ENCODE results near the gene USP30.

DNA sequence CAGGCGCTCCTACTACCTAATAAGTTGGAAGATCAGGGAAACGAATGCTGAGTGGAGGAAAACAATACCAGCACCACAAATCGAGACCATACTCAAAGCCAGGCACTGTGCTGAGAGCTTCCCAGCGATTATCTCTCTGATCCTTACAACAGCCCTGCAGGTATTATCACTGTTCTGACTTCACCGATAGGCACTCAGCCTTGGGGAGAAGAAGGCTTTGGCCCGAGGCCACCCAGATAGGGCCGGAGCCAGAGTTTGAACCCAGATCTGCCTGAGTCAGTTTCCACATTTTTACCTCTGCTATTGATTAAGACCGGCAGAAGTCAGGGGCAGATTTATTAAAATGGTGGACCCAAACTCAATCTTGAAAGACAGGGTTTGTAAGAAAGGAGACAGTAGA is 36.4 kb upstream of the USP30 start:
- TF ChIP-seq, protein P1, sequence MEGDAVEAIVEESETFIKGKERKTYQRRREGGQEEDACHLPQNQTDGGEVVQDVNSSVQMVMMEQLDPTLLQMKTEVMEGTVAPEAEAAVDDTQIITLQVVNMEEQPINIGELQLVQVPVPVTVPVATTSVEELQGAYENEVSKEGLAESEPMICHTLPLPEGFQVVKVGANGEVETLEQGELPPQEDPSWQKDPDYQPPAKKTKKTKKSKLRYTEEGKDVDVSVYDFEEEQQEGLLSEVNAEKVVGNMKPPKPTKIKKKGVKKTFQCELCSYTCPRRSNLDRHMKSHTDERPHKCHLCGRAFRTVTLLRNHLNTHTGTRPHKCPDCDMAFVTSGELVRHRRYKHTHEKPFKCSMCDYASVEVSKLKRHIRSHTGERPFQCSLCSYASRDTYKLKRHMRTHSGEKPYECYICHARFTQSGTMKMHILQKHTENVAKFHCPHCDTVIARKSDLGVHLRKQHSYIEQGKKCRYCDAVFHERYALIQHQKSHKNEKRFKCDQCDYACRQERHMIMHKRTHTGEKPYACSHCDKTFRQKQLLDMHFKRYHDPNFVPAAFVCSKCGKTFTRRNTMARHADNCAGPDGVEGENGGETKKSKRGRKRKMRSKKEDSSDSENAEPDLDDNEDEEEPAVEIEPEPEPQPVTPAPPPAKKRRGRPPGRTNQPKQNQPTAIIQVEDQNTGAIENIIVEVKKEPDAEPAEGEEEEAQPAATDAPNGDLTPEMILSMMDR (IDR thresholded peaks at IDR 0.05) = no peak
- TF ChIP-seq POLR2A (IDR thresholded peaks at IDR 0.05) = no peak

All from adrenal gland (tissue), 5 donors.